ENCODE results near the gene TBX10.
"Not testable (repeated sequence)": the region's sequence is repeated elsewhere in the genome, so short reads cannot be mapped to it uniquely, and the experiment has no call there.

DNA sequence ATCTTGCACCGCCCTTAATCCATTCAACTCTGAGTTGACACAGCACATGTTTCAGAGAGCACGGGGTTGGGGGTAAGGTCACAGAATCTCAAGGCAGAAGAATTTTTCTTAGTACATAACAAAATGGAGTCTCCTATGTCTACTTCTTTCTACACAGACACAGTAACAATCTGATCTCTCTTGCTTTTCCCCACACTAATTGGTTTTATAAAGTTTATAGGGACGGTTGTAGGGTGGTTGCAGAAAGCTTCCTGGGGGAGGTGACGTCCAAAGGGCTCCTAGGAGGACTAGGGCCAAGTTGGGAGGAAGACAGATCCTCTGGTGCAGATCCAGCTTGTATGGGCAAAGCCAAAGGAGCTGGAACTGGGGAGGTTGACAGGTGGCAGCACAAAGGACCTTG lies 35.4 kb downstream of the TBX10 start:
- TF ChIP-seq MAX (IDR thresholded peaks at IDR 0.05); SIN3A (IDR thresholded peaks at IDR 0.05; ENCODE audit: low read depth); POLR2A (IDR thresholded peaks at IDR 0.05; ENCODE audit: borderline replicate concordance, extremely low read depth, insufficient read depth, insufficient read length): not testable (repeated sequence)

Data from HCT116 (cell line).